ENCODE data around the gene PTPRE.

The PTPRE gene

GRCh38 chr10:128035557-128035973, 128.7 kb downstream of the PTPRE start:
- peak; percentile 78 for DNase-seq
- Mint-ChIP-seq H3K4me1 (ENCODE audit: low read depth) (peaks cover 11% of the 10 kb centered on the region), H3K27me3 (no peaks in the 10 kb centered on the region), H3K4me3 (no peak overlapping the region), H3K9me3 (no peaks in the 10 kb centered on the region), H3K36me3 (ENCODE audit: low read depth) (no peaks in the 10 kb centered on the region), H3K27ac (no peak overlapping the region)

GRCh38 chr10:128036011-128036615, 129.2 kb downstream of the PTPRE start:
- no peaks in the 10 kb centered on the region for H3K27me3 Mint-ChIP-seq

GRCh38 chr10:128036746-128037543, 130.0 kb downstream of the PTPRE start:
- Mint-ChIP-seq H3K4me3 (no peak overlapping the region), H3K9me3 (no peaks in the 10 kb centered on the region), H3K27ac (no peak overlapping the region), H3K36me3 (ENCODE audit: low read depth) (no peaks in the 10 kb centered on the region), H3K27me3 (no peaks in the 10 kb centered on the region), H3K4me1 (ENCODE audit: low read depth) (peaks cover 10% of the 10 kb centered on the region)
- DNase-seq, result no peak

More at GRCh38 chr10:128036011-128036615, 129.2 kb downstream of the PTPRE start:
- DNase-seq, result no peak
- Mint-ChIP-seq H3K36me3 (ENCODE audit: low read depth) (no peaks in the 10 kb centered on the region), H3K4me3 (no peak overlapping the region), H3K9me3 (no peaks in the 10 kb centered on the region), H3K4me1 (ENCODE audit: low read depth) (peaks cover 10% of the 10 kb centered on the region), H3K27ac (no peak overlapping the region)

- Mint-ChIP-seq H3K4me3 (no peak overlapping the region), H3K4me1 (ENCODE audit: low read depth) (peaks cover 16% of the 10 kb centered on the region), H3K9me3 (no peaks in the 10 kb centered on the region)
These were observed 133.2 kb downstream of the PTPRE start for GRCh38 chr10:128040096-128040495.

GRCh38 chr10:128040681-128041080, 133.8 kb downstream of the PTPRE start:
- Mint-ChIP-seq H3K9me3 (no peaks in the 10 kb centered on the region), H3K4me3 (no peak overlapping the region), H3K27ac (no peak overlapping the region), H3K4me1 (ENCODE audit: low read depth) (peaks cover 17% of the 10 kb centered on the region), H3K27me3 (no peaks in the 10 kb centered on the region), H3K36me3 (ENCODE audit: low read depth) (no peaks in the 10 kb centered on the region)
- no peak for DNase-seq

More at GRCh38 chr10:128040096-128040495, 133.2 kb downstream of the PTPRE start:
- Mint-ChIP-seq H3K27ac (no peak overlapping the region), H3K36me3 (ENCODE audit: low read depth) (no peaks in the 10 kb centered on the region), H3K27me3 (no peaks in the 10 kb centered on the region)
- no peak for DNase-seq

- Mint-ChIP-seq H3K36me3 (ENCODE audit: low read depth) (no peaks in the 10 kb centered on the region), H3K4me1 (ENCODE audit: low read depth) (peaks cover 25% of the 10 kb centered on the region), H3K9me3 (no peaks in the 10 kb centered on the region), H3K27me3 (no peaks in the 10 kb centered on the region), H3K4me3 (no peak overlapping the region), H3K27ac (no peak overlapping the region)
- no peak for DNase-seq
These were observed 135.3 kb downstream of the PTPRE start for GRCh38 chr10:128042131-128042610.

- Mint-ChIP-seq H3K27me3 (no peaks in the 10 kb centered on the region), H3K4me3 (no peak overlapping the region), H3K4me1 (ENCODE audit: low read depth) (peaks cover 36% of the 10 kb centered on the region), H3K36me3 (ENCODE audit: low read depth) (peaks cover 11% of the 10 kb centered on the region), H3K9me3 (no peaks in the 10 kb centered on the region), H3K27ac (no peak overlapping the region)
- no peak for DNase-seq
These were observed 136.5 kb downstream of the PTPRE start for GRCh38 chr10:128043259-128044045.

- DNase-seq, result no peak
- Mint-ChIP-seq H3K36me3 (ENCODE audit: low read depth) (peaks cover 17% of the 10 kb centered on the region), H3K4me3 (no peak overlapping the region), H3K9me3 (no peaks in the 10 kb centered on the region), H3K27me3 (no peaks in the 10 kb centered on the region), H3K4me1 (ENCODE audit: low read depth) (peaks cover 43% of the 10 kb centered on the region), H3K27ac (peak overlapping the region; percentile 16)
These were observed 137.3 kb downstream of the PTPRE start for GRCh38 chr10:128044186-128044585.

- no peak for DNase-seq
- peaks cover 52% of the 10 kb centered on the region for H3K4me1 Mint-ChIP-seq (ENCODE audit: low read depth)
- peaks cover 27% of the 10 kb centered on the region for H3K36me3 Mint-ChIP-seq (ENCODE audit: low read depth)
- H3K4me3 Mint-ChIP-seq, result peak overlapping the region; percentile 33
- peak overlapping the region; percentile 95 for H3K27ac Mint-ChIP-seq
- no peaks in the 10 kb centered on the region for H3K9me3 Mint-ChIP-seq
- no peaks in the 10 kb centered on the region for H3K27me3 Mint-ChIP-seq
These were observed 138.3 kb downstream of the PTPRE start for GRCh38 chr10:128044961-128045832.

- Mint-ChIP-seq H3K27me3 (no peaks in the 10 kb centered on the region), H3K9me3 (no peaks in the 10 kb centered on the region), H3K36me3 (ENCODE audit: low read depth) (peaks cover 32% of the 10 kb centered on the region), H3K4me1 (ENCODE audit: low read depth) (peaks cover 58% of the 10 kb centered on the region), H3K27ac (peak overlapping the region; percentile 95), H3K4me3 (no peak overlapping the region)
- no peak for DNase-seq
These were observed 138.9 kb downstream of the PTPRE start for GRCh38 chr10:128045833-128046120.

GRCh38 chr10:128046156-128046952, 139.5 kb downstream of the PTPRE start:
- no peak for DNase-seq
- H3K27ac Mint-ChIP-seq, result peak overlapping the region; percentile 95
- H3K4me3 Mint-ChIP-seq, result peak overlapping the region; percentile 95
- H3K36me3 Mint-ChIP-seq (ENCODE audit: low read depth), result peaks cover 38% of the 10 kb centered on the region
- peaks cover 64% of the 10 kb centered on the region for H3K4me1 Mint-ChIP-seq (ENCODE audit: low read depth)
- no peaks in the 10 kb centered on the region for H3K27me3 Mint-ChIP-seq
- H3K9me3 Mint-ChIP-seq, result no peaks in the 10 kb centered on the region

- Mint-ChIP-seq H3K4me1 (ENCODE audit: low read depth) (peaks cover 69% of the 10 kb centered on the region), H3K36me3 (ENCODE audit: low read depth) (peaks cover 44% of the 10 kb centered on the region), H3K4me3 (peak overlapping the region; percentile 95), H3K27ac (peak overlapping the region; percentile 95), H3K27me3 (no peaks in the 10 kb centered on the region), H3K9me3 (no peaks in the 10 kb centered on the region)
- no peak for DNase-seq
These were observed 140.0 kb downstream of the PTPRE start for GRCh38 chr10:128046953-128047290.

GRCh38 chr10:128047351-128047750, 140.4 kb downstream of the PTPRE start:
- Mint-ChIP-seq H3K27me3 (no peaks in the 10 kb centered on the region), H3K36me3 (ENCODE audit: low read depth) (peaks cover 48% of the 10 kb centered on the region), H3K27ac (peak overlapping the region; percentile 95), H3K4me3 (peak overlapping the region; percentile 95), H3K9me3 (no peaks in the 10 kb centered on the region), H3K4me1 (ENCODE audit: low read depth) (peaks cover 71% of the 10 kb centered on the region)
- DNase-seq, result peak; percentile 84
